K562 (cell line): ENCODE measurements around the gene EDEM2. TPM values are rescaled to one million over a fixed set of nuclear protein-coding genes. Genes with fewer than 3 reads are reported as not detected.

Source experiments
- ATF7 ChIP-seq: fragments of 450-650 bp; IDR thresholded peaks from 2 replicates; pipeline ENCODE4 v1.7.1; 2014; ENCODE audit warnings: mild to moderate bottlenecking, moderate library complexity
- C11orf30 ChIP-seq: fragments of 450-650 bp; IDR thresholded peaks from 2 replicates; pipeline ENCODE4 v1.6.1; 2016; ENCODE audit warnings: low read depth, mild to moderate bottlenecking
- CAMTA2 ChIP-seq: fragments of 250-450 bp; sonication (Bioruptor Pico); conservative IDR thresholded peaks from 2 replicates; pipeline ENCODE4 v1.5.1; 2022
- CREBBP ChIP-seq: IDR thresholded peaks from one replicate; pipeline ENCODE4 v1.6.1; 2012; ENCODE audit warnings: low read depth, mild to moderate bottlenecking, control low read depth, inconsistent platforms, low read length
- DNMT1 ChIP-seq: fragments of 450-650 bp; IDR thresholded peaks from 2 replicates; pipeline ENCODE4 v1.6.1; 2016; ENCODE audit warnings: antibody characterized with exemption, mild to moderate bottlenecking
- EWSR1 ChIP-seq: fragments of 450-650 bp; IDR thresholded peaks from 2 replicates; pipeline ENCODE4 v1.6.1; 2018; ENCODE audit warnings: borderline replicate concordance, mild to moderate bottlenecking, low read depth, moderate library complexity; ENCODE audit not compliant: partially characterized antibody
- HDAC1 ChIP-seq, 2 experiments: fragments of 450-650 bp; IDR thresholded peaks; 2 replicates each; pipeline ENCODE4 v1.6.1; 2016 to 2017; ENCODE audit warnings: inconsistent platforms in 1 of 2, mild to moderate bottlenecking in 1 of 2, moderate library complexity in 1 of 2
- KAT2B ChIP-seq: IDR thresholded peaks from one replicate; pipeline ENCODE4 v1.6.1; 2012; ENCODE audit warnings: low read depth, mild to moderate bottlenecking, control low read depth, inconsistent platforms, low read length, moderate library complexity
- MAFF ChIP-seq: IDR thresholded peaks from 2 replicates; pipeline ENCODE4 v1.6.1; 2012; ENCODE audit warnings: low read length, improper control_type of control experiment
- MECOM ChIP-seq: fragments of 250-450 bp; sonication (Bioruptor Pico); IDR thresholded peaks from 2 replicates; pipeline ENCODE4 v1.8.0; 2022; ENCODE audit warnings: inconsistent platforms
- NR3C1 ChIP-seq: sonication (generic); formaldehyde crosslinking; IDR thresholded peaks from 2 replicates; pipeline ENCODE4 v1.8.1; 2022; ENCODE audit warnings: missing genetic modification reagents
- RBM17 ChIP-seq: fragments of 200-400 bp; formaldehyde crosslinking; IDR thresholded peaks from 2 replicates; pipeline ENCODE4 v1.6.1; 2017; ENCODE audit warnings: low read depth, mild to moderate bottlenecking, low read length, borderline replicate concordance
- RBM25 ChIP-seq: fragments of 200-400 bp; formaldehyde crosslinking; IDR thresholded peaks from 2 replicates; pipeline ENCODE4 v1.6.1; 2018; ENCODE audit warnings: low read length, low read depth, moderate library complexity; ENCODE audit not compliant: severe bottlenecking
- RCOR1 ChIP-seq, 2 experiments: IDR thresholded peaks; 2 replicates each; pipeline ENCODE4 v1.6.1; 2012; ENCODE audit warnings: low read depth in 2 of 2, low read length in 2 of 2, borderline replicate concordance in 1 of 2, improper control_type of control experiment in 1 of 2
- SIRT6 ChIP-seq: IDR thresholded peaks from one replicate; pipeline ENCODE4 v1.6.1; 2012; ENCODE audit warnings: low read depth, mild to moderate bottlenecking, control low read depth, inconsistent platforms, low read length, moderate library complexity
- SPI1 ChIP-seq: IDR thresholded peaks from 2 replicates; pipeline ENCODE4 v1.6.1; 2011; ENCODE audit warnings: low read depth, low read length, control low read depth, borderline replicate concordance
- TCF3 ChIP-seq: sonication (generic); formaldehyde crosslinking; IDR thresholded peaks from 2 replicates; pipeline ENCODE4 v1.4.0; 2020; ENCODE audit warnings: mild to moderate bottlenecking, missing genetic modification reagents
- TEAD4 ChIP-seq, 2 experiments: sonication (generic) in 1 of 2; formaldehyde crosslinking in 1 of 2; IDR thresholded peaks; 2 replicates each; pipeline versions ENCODE4 v1.6.1 to v1.8.0; 2012 to 2022; ENCODE audit warnings: borderline replicate concordance in 1 of 2, inconsistent platforms in 1 of 2, low read length in 1 of 2, mild to moderate bottlenecking in 1 of 2, missing genetic modification reagents in 1 of 2
- ZNF124 ChIP-seq: sonication (generic); formaldehyde crosslinking; IDR thresholded peaks from 2 replicates; pipeline ENCODE4 v1.8.1; 2022; ENCODE audit warnings: missing genetic modification reagents
- ZNF133 ChIP-seq: fragments of 250-450 bp; sonication (Bioruptor Pico); IDR thresholded peaks from 2 replicates; pipeline ENCODE4 v1.4.0; 2020; ENCODE audit warnings: mild to moderate bottlenecking
- ZNF263 ChIP-seq: sonication (generic); formaldehyde crosslinking; IDR thresholded peaks from 2 replicates; pipeline ENCODE4 v1.8.0; 2022; ENCODE audit warnings: mild to moderate bottlenecking, missing genetic modification reagents, borderline replicate concordance
- ZNF830 ChIP-seq: fragments of 250-450 bp; sonication (Bioruptor Pico); IDR thresholded peaks from 2 replicates; pipeline ENCODE4 v1.5.0; 2021; ENCODE audit warnings: mild to moderate bottlenecking
- polyA plus RNA-seq, 8 experiments: library from polyadenylated mRNA; depleted of rRNA in 4 of 8; stranded (reverse) in 5 of 8; unstranded in 3 of 8; fragments of >200 nt; fragmentation: Nextera tagmentation in 2 of 8; fragmentation: Illumina TruSeq in 1 of 8; extraction: Ambion mirVana in 2 of 8; extraction: Trizol in 1 of 8; gene quantifications; 2 replicates each; pipeline versions ENCODE4 v1.2.1 to v1.2.3, GENCODE V29; 2011 to 2014; ENCODE audit warnings: inconsistent platforms in 1 of 8, missing spikeins in 1 of 8
- total RNA-seq, 7 experiments: library from RNA; depleted of rRNA in 6 of 7; stranded (reverse); fragments of >200 nt in 6 of 7; fragmentation: Illumina TruSeq in 2 of 7; extraction: Trizol in 2 of 7; gene quantifications; 2 replicates each; pipeline versions ENCODE4 v1.2.1 to v1.2.3, GENCODE V29; 2011 to 2021; ENCODE audit warnings: low replicate concordance in 1 of 7
- TF ChIP-seq, protein P1 (sequence below), 2 experiments: fragments of 200-800 bp in 1 of 2; sonication (Bioruptor generic) in 1 of 2; sonication (generic) in 1 of 2; formaldehyde crosslinking in 1 of 2; IDR thresholded peaks in 1 of 2; conservative IDR thresholded peaks in 1 of 2; 2 replicates each; pipeline versions ENCODE4 v1.5.0 to v1.6.1; 2016 to 2020; ENCODE audit warnings: missing compliant biosample characterization in 1 of 2, missing genetic modification characterization in 1 of 2, missing genetic modification reagents in 1 of 2
- TF ChIP-seq, protein P2 (sequence below): fragments of 450-650 bp; formaldehyde crosslinking; IDR thresholded peaks from 2 replicates; pipeline ENCODE4 v1.4.0; 2020; ENCODE audit warnings: mild to moderate bottlenecking, moderate library complexity
- TF ChIP-seq, protein P3 (sequence below): fragments of 450-650 bp; formaldehyde crosslinking; IDR thresholded peaks from 2 replicates; pipeline ENCODE4 v1.4.0; 2020; ENCODE audit warnings: mild to moderate bottlenecking
- TF ChIP-seq, protein P4 (sequence below): fragments of 250-450 bp; sonication (Bioruptor Pico); IDR thresholded peaks from 2 replicates; pipeline ENCODE4 v1.8.0; 2022; ENCODE audit warnings: inconsistent platforms, mild to moderate bottlenecking, moderate library complexity, borderline replicate concordance

Gene EDEM2
- total and polyA plus RNA-seq, 9 of the 15 experiments (the other 6 are each of a cell fraction or from before 2014, with no cell fraction given), result 6.9 to 11.0 (median 9.7) TPM

DNA sequence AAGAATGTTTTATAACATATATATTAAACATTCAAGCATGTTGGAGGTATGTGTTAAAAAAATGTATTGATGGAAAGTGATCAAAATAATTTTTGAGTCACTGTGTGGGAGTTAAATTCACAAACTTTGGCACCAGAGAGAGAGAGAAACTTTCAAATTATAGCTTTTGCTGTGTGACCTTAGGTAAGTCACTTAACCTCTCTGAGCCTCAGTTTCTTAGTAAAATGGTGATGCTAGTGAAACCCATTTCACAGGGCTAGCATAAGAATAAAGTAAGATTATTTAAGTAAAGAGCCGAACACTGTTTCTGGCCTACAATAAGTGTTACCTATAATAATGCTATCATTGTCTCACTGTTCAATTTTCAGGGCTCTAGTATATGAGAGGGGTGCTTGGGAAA, 20.7 kb upstream of the EDEM2 start (continued):
- TF ChIP-seq, protein P1, sequence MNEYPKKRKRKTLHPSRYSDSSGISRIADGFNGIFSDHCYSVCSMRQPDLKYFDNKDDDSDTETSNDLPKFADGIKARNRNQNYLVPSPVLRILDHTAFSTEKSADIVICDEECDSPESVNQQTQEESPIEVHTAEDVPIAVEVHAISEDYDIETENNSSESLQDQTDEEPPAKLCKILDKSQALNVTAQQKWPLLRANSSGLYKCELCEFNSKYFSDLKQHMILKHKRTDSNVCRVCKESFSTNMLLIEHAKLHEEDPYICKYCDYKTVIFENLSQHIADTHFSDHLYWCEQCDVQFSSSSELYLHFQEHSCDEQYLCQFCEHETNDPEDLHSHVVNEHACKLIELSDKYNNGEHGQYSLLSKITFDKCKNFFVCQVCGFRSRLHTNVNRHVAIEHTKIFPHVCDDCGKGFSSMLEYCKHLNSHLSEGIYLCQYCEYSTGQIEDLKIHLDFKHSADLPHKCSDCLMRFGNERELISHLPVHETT (CRISPR knock-in tag; conservative IDR thresholded peaks at IDR 0.05 in 1 of 2, IDR thresholded peaks at IDR 0.05 in 1 of 2), result no peak
- no peak for TF ChIP-seq SPI1
- TF ChIP-seq, protein P2, sequence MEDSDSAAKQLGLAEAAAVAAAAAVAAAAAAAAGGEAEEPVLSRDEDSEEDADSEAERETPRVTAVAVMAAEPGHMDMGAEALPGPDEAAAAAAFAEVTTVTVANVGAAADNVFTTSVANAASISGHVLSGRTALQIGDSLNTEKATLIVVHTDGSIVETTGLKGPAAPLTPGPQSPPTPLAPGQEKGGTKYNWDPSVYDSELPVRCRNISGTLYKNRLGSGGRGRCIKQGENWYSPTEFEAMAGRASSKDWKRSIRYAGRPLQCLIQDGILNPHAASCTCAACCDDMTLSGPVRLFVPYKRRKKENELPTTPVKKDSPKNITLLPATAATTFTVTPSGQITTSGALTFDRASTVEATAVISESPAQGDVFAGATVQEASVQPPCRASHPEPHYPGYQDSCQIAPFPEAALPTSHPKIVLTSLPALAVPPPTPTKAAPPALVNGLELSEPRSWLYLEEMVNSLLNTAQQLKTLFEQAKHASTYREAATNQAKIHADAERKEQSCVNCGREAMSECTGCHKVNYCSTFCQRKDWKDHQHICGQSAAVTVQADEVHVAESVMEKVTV (CRISPR knock-in tag), result no peak
- no peak for TF ChIP-seq SIRT6
- TF ChIP-seq, protein P3, sequence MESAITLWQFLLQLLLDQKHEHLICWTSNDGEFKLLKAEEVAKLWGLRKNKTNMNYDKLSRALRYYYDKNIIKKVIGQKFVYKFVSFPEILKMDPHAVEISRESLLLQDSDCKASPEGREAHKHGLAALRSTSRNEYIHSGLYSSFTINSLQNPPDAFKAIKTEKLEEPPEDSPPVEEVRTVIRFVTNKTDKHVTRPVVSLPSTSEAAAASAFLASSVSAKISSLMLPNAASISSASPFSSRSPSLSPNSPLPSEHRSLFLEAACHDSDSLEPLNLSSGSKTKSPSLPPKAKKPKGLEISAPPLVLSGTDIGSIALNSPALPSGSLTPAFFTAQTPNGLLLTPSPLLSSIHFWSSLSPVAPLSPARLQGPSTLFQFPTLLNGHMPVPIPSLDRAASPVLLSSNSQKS (CRISPR knock-in tag), result no peak
- TF ChIP-seq NR3C1 (CRISPR knock-in tag), result no peak
- no peak for TF ChIP-seq TCF3 (CRISPR knock-in tag)
- no peak for TF ChIP-seq EWSR1
- TF ChIP-seq KAT2B, result no peak
- TF ChIP-seq TEAD4 (IDR thresholded peaks at IDR 0.05; ENCODE audit: low read length), result no peak
- TF ChIP-seq TEAD4 (CRISPR knock-in tag; IDR thresholded peaks at IDR 0.05; ENCODE audit: borderline replicate concordance), result no peak
- TF ChIP-seq RBM25, result peak; percentile 98
- TF ChIP-seq HDAC1 (IDR thresholded peaks at IDR 0.05), result no peak
- TF ChIP-seq ATF7, result no peak
- TF ChIP-seq MAFF, result no peak
- TF ChIP-seq RBM17, result no peak
- TF ChIP-seq MECOM (CRISPR knock-in tag), result no peak
- TF ChIP-seq CREBBP, result no peak
- TF ChIP-seq RCOR1 (IDR thresholded peaks at IDR 0.05; ENCODE audit: borderline replicate concordance in 1 of 2, low read depth in 2 of 2, low read length in 2 of 2), result peak in 1 of 2 experiments; percentile 69; a peak in 2 of 4 replicates
- no peak for TF ChIP-seq ZNF830 (CRISPR knock-in tag)
- no peak for TF ChIP-seq ZNF263
- TF ChIP-seq C11orf30, result no peak
- TF ChIP-seq, protein P4, sequence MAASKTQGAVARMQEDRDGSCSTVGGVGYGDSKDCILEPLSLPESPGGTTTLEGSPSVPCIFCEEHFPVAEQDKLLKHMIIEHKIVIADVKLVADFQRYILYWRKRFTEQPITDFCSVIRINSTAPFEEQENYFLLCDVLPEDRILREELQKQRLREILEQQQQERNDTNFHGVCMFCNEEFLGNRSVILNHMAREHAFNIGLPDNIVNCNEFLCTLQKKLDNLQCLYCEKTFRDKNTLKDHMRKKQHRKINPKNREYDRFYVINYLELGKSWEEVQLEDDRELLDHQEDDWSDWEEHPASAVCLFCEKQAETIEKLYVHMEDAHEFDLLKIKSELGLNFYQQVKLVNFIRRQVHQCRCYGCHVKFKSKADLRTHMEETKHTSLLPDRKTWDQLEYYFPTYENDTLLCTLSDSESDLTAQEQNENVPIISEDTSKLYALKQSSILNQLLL (CRISPR knock-in tag), result no peak
- TF ChIP-seq DNMT1, result no peak
- TF ChIP-seq CAMTA2, result no peak
- no peak for TF ChIP-seq ZNF133 (CRISPR knock-in tag)
- TF ChIP-seq ZNF124, result no peak
